ENCODE results near the gene BTBD9.

GRCh38 chr6:38644951-38645350, 5.2 kb upstream of the BTBD9 start:
- TF ChIP-seq POLR2A (IDR thresholded peaks at IDR 0.05; ENCODE audit: low read length) (no peak), JUN (IDR thresholded peaks at IDR 0.05) (no peak), REST (IDR thresholded peaks at IDR 0.05) (no peak), PHF8 (IDR thresholded peaks at IDR 0.05; ENCODE audit: borderline replicate concordance, low read depth) (no peak)
- TF ChIP-seq, protein P1, sequence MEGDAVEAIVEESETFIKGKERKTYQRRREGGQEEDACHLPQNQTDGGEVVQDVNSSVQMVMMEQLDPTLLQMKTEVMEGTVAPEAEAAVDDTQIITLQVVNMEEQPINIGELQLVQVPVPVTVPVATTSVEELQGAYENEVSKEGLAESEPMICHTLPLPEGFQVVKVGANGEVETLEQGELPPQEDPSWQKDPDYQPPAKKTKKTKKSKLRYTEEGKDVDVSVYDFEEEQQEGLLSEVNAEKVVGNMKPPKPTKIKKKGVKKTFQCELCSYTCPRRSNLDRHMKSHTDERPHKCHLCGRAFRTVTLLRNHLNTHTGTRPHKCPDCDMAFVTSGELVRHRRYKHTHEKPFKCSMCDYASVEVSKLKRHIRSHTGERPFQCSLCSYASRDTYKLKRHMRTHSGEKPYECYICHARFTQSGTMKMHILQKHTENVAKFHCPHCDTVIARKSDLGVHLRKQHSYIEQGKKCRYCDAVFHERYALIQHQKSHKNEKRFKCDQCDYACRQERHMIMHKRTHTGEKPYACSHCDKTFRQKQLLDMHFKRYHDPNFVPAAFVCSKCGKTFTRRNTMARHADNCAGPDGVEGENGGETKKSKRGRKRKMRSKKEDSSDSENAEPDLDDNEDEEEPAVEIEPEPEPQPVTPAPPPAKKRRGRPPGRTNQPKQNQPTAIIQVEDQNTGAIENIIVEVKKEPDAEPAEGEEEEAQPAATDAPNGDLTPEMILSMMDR (IDR thresholded peaks at IDR 0.05): no peak

Measured in A549 (cell line).